Urinary bladder (tissue), 4 donors: ENCODE data around the gene OR11H1. TPM values are rescaled to one million over a fixed set of nuclear protein-coding genes. Genes with fewer than 3 reads are reported as not detected.
"Not testable (repeated sequence)": the region's sequence is repeated elsewhere in the genome, so short reads cannot be mapped to it uniquely, and the experiment has no call there.

Experiments used
- DNase-seq: peaks from one replicate; pipeline ENCODE4 v3.0.0-alpha.2; 2015; ENCODE audit errors: extremely low spot score
- H3K27ac ChIP-seq: one replicate; pipeline ENCODE4 v1.5.1; 2013; ENCODE audit warnings: low read depth, mild to moderate bottlenecking, moderate library complexity
- H3K36me3 ChIP-seq: one replicate; pipeline ENCODE4 v1.6.1; 2013; ENCODE audit warnings: mild to moderate bottlenecking, moderate library complexity; ENCODE audit not compliant: insufficient read depth
- H3K4me1 ChIP-seq: one replicate; pipeline ENCODE4 v1.6.1; 2013; ENCODE audit warnings: mild to moderate bottlenecking, moderate library complexity; ENCODE audit not compliant: insufficient read depth
- H3K4me3 ChIP-seq: one replicate; pipeline ENCODE4 v1.5.1; 2013; ENCODE audit warnings: low read depth, low read length
- WGBS: extraction: QIAGEN DNeasy Blood & Tissue Kit; methylation state at CpG from one replicate; pipeline ENCODE4 v1.1.7; 2013; 5-methylcytosine and 5-hydroxymethylcytosine counted together
- polyA plus RNA-seq: library from polyadenylated mRNA; stranded (reverse); fragments of 200-250 nt; gene quantifications from one replicate; pipeline ENCODE4 v1.2.3, GENCODE V29; 2013
- total RNA-seq: library from RNA; depleted of rRNA; stranded (reverse); fragments of >200 nt; gene quantifications from one replicate; pipeline ENCODE4 v1.2.3, GENCODE V29; 2014
- donor health status: healthy with polysubstance abuse.
- donor health status: healthy.

The OR11H1 gene, protein sequence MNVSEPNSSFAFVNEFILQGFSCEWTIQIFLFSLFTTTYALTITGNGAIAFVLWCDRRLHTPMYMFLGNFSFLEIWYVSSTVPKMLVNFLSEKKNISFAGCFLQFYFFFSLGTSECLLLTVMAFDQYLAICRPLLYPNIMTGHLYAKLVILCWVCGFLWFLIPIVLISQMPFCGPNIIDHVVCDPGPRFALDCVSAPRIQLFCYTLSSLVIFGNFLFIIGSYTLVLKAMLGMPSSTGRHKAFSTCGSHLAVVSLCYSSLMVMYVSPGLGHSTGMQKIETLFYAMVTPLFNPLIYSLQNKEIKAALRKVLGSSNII
- total RNA-seq (not detected), polyA plus RNA-seq (not detected)

DNA sequence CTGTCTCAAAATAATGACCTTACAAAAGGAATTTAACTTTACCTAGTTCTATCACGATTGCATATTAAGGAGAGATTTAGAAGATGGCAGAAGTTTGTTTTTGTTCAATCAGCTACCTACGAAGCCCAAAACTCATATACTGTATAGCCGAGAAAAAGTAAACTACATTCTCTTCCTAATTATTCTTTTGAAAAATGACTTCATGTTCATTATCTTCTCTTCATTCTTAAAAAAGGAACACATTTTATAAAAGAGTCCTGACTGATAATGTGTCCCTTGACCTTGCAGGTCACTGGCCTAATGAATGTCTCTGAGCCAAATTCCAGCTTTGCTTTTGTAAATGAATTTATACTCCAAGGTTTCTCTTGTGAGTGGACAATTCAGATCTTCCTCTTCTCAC is at the start of gene OR11H1:
TSS of gene OR11H1 (plus strand) at position 301 of the 400 bp plus-strand sequence. CDS start at position 301, 0 bp downstream.
- not testable (repeated sequence) for H3K4me3 ChIP-seq, H3K27ac ChIP-seq, H3K36me3 ChIP-seq, DNase-seq, H3K4me1 ChIP-seq
- WGBS = no CpG with 5 or more reads among the region's 3 CpGs

GRCh38 chr22:15509967-15510366 is 18.0 kb upstream of the OR11H1 start:
- H3K4me1 ChIP-seq, H3K27ac ChIP-seq, H3K4me3 ChIP-seq, DNase-seq, H3K36me3 ChIP-seq: not testable (repeated sequence)
- WGBS = 67% methylated on average over 20 of the region's 30 CpGs

GRCh38 chr22:15515896-15516295 is 12.1 kb upstream of the OR11H1 start:
- DNase-seq, H3K4me1 ChIP-seq, H3K36me3 ChIP-seq, H3K27ac ChIP-seq, H3K4me3 ChIP-seq: not testable (repeated sequence)
- 91% methylated on average over 9 of the region's 9 CpGs for WGBS

GRCh38 chr22:15553767-15554166 is 25.8 kb downstream of the OR11H1 start:
- H3K27ac ChIP-seq, H3K4me3 ChIP-seq, DNase-seq, H3K4me1 ChIP-seq, H3K36me3 ChIP-seq: not testable (repeated sequence)
- WGBS = 70% methylated on average over 16 of the region's 31 CpGs

DNA sequence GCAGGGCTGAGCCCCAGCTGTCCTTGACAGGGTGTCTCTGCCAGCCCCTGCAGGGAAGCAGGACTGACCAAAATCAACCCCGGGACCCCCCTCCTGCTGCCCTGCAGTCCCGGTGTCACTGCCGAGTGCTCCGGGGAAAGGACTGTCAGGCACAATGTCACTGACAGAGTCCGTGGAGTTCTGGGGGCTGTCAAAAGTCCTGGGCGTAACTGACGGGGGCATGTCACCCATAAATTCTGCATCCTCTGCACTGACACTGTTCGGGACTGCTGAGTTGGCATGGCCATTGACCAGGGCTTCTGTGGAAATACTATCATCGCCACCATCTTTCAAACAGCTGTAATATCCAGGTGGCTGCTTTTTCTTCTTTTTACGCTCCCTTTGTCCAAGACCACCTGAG is 35.5 kb downstream of the OR11H1 start:
- not testable (repeated sequence) for H3K4me3 ChIP-seq, H3K36me3 ChIP-seq, H3K4me1 ChIP-seq, H3K27ac ChIP-seq, DNase-seq
- WGBS = 83% methylated on average over 6 of the region's 10 CpGs

DNA sequence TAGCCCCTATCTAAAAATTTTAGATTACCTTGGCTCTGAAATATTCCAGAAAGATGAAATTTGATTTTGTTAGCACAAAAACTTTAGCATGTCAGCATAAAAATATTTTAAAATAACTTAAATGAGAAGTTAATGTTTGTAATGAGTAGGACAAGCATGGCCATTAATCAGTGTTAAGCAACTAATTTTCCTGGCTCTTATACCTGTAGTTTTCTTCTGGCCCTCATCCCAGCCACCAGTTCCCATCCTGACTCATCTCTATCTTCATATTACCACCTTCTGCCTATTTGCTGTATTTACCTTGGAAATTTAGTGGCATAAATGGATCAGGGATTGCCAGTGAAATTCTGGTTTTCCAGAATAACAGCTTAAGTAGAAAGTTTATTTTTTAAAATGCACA is 37.1 kb downstream of the OR11H1 start:
- DNase-seq, H3K36me3 ChIP-seq, H3K4me1 ChIP-seq, H3K27ac ChIP-seq, H3K4me3 ChIP-seq: not testable (repeated sequence)

Other genes with a start within 250 kb of the OR11H1 start
- not detected for gene POTEH, start 161.8 kb downstream of the OR11H1 start, total RNA-seq
- not detected for gene POTEH, start 161.8 kb downstream of the OR11H1 start, polyA plus RNA-seq